ENCODE data around the gene PRTN3. TPM values are rescaled to one million over a fixed set of nuclear protein-coding genes. Genes with fewer than 3 reads are reported as not detected.

The PRTN3 gene
- total RNA-seq, 1 donor from 2014 or later, result not detected

- Mint-ChIP-seq H3K36me3 (peaks cover 5% of the 10 kb centered on the region), H3K4me3 (no peak overlapping the region), H3K27me3 (no peaks in the 10 kb centered on the region), H3K27ac (no peak overlapping the region), H3K4me1 (ENCODE audit: unreplicated experiment) (no peaks in the 10 kb centered on the region), H3K9me3 (no peaks in the 10 kb centered on the region)
- no peak for TF ChIP-seq CTCF (conservative IDR thresholded peaks at IDR 0.05)
- no peak for DNase-seq (ENCODE audit: extremely low spot score, unreplicated experiment)
Observed at GRCh38 chr19:882871-883497, 42.2 kb downstream of the PRTN3 start.

- Mint-ChIP-seq H3K4me1 (ENCODE audit: unreplicated experiment) (no peaks in the 10 kb centered on the region), H3K36me3 (peaks cover 5% of the 10 kb centered on the region), H3K4me3 (no peak overlapping the region), H3K27ac (no peak overlapping the region), H3K27me3 (no peaks in the 10 kb centered on the region), H3K9me3 (no peaks in the 10 kb centered on the region)
- TF ChIP-seq CTCF (conservative IDR thresholded peaks at IDR 0.05), result no peak
- no peak for DNase-seq (ENCODE audit: extremely low spot score, unreplicated experiment)
Observed at GRCh38 chr19:883661-884211, 42.9 kb downstream of the PRTN3 start.

- H3K27me3 Mint-ChIP-seq, result no peaks in the 10 kb centered on the region
- no peak for DNase-seq (ENCODE audit: extremely low spot score, unreplicated experiment)
- H3K9me3 Mint-ChIP-seq, result no peaks in the 10 kb centered on the region
- no peaks in the 10 kb centered on the region for H3K4me1 Mint-ChIP-seq (ENCODE audit: unreplicated experiment)
- H3K4me3 Mint-ChIP-seq, result no peak overlapping the region
- H3K36me3 Mint-ChIP-seq, result peaks cover 5% of the 10 kb centered on the region
- TF ChIP-seq CTCF (conservative IDR thresholded peaks at IDR 0.05), result no peak
- H3K27ac Mint-ChIP-seq, result no peak overlapping the region
Observed at GRCh38 chr19:884420-885211, 43.8 kb downstream of the PRTN3 start.

GRCh38 chr19:885536-886224, 44.9 kb downstream of the PRTN3 start:
- Mint-ChIP-seq H3K4me1 (ENCODE audit: unreplicated experiment) (no peaks in the 10 kb centered on the region), H3K4me3 (no peak overlapping the region), H3K27ac (no peak overlapping the region), H3K36me3 (peaks cover 5% of the 10 kb centered on the region), H3K9me3 (no peaks in the 10 kb centered on the region), H3K27me3 (no peaks in the 10 kb centered on the region)
- DNase-seq (ENCODE audit: extremely low spot score, unreplicated experiment), result no peak
- no peak for TF ChIP-seq CTCF (conservative IDR thresholded peaks at IDR 0.05)

- Mint-ChIP-seq H3K4me3 (no peak overlapping the region), H3K4me1 (ENCODE audit: unreplicated experiment) (no peaks in the 10 kb centered on the region), H3K36me3 (no peaks in the 10 kb centered on the region), H3K27ac (no peak overlapping the region), H3K27me3 (no peaks in the 10 kb centered on the region), H3K9me3 (no peaks in the 10 kb centered on the region)
- DNase-seq (ENCODE audit: extremely low spot score, unreplicated experiment), result no peak
- no peak for TF ChIP-seq CTCF (conservative IDR thresholded peaks at IDR 0.05)
Observed at GRCh38 chr19:887072-887471, 46.3 kb downstream of the PRTN3 start.

Data from type B pancreatic cell (in vitro differentiated cells).